ENCODE measurements around the gene TSPOAP1. TPM values are rescaled to one million over a fixed set of nuclear protein-coding genes. Genes with fewer than 3 reads are reported as not detected.

TSPOAP1 gene
- total RNA-seq, 1 experiment from 2014 or later: not detected

GRCh38 chr17:58335779-58336455 lies 7.3 kb upstream of the TSPOAP1 start:
- Mint-ChIP-seq H3K27me3 (ENCODE audit: insufficient read depth, unreplicated experiment) (no peaks in the 10 kb centered on the region), H3K9me3 (ENCODE audit: unreplicated experiment) (no peaks in the 10 kb centered on the region)
- CTCF ChIA-PET: interaction anchor here (2.6 kb wide), 1 partner anchor 19 kb away, joined by 11 read pairs; no protein-coding TSS in a partner anchor

GRCh38 chr17:58335061-58335731 lies 6.6 kb upstream of the TSPOAP1 start:
- CTCF ChIA-PET: no interaction called here
- Mint-ChIP-seq H3K27me3 (ENCODE audit: insufficient read depth, unreplicated experiment) (no peaks in the 10 kb centered on the region), H3K4me1 (ENCODE audit: insufficient read depth, unreplicated experiment) (no peaks in the 10 kb centered on the region), H3K36me3 (ENCODE audit: insufficient read depth, unreplicated experiment) (no peaks in the 10 kb centered on the region), H3K9me3 (ENCODE audit: unreplicated experiment) (no peaks in the 10 kb centered on the region), H3K4me3 (ENCODE audit: unreplicated experiment) (no peak overlapping the region), H3K27ac (ENCODE audit: low read depth, unreplicated experiment) (no peak overlapping the region)
- POLR2A ChIA-PET: no interaction called here
- intact Hi-C loops (cut with micrococcal nuclease): no loop called here
- no TSS peak for BruUV-seq (replicated peaks)
- TF ChIP-seq CTCF (IDR thresholded peaks at IDR 0.05; ENCODE audit: unreplicated experiment): no peak
- DNase-seq (ENCODE audit: unreplicated experiment): no peak

More at GRCh38 chr17:58335779-58336455, 7.3 kb upstream of the TSPOAP1 start:
- no peak overlapping the region for H3K4me3 Mint-ChIP-seq (ENCODE audit: unreplicated experiment)
- no peak for DNase-seq (ENCODE audit: unreplicated experiment)
- intact Hi-C loops (cut with micrococcal nuclease): no loop called here
- TF ChIP-seq CTCF (IDR thresholded peaks at IDR 0.05; ENCODE audit: unreplicated experiment): no peak
- no peaks in the 10 kb centered on the region for H3K4me1 Mint-ChIP-seq (ENCODE audit: insufficient read depth, unreplicated experiment)
- H3K27ac Mint-ChIP-seq (ENCODE audit: low read depth, unreplicated experiment): no peak overlapping the region
- BruUV-seq (replicated peaks): no TSS peak
- no peaks in the 10 kb centered on the region for H3K36me3 Mint-ChIP-seq (ENCODE audit: insufficient read depth, unreplicated experiment)
- POLR2A ChIA-PET: interaction anchor here (2.7 kb wide), 1 partner anchor 16 kb away, joined by 17 read pairs; the partner anchor contains the start of gene SUPT4H1

GRCh38 chr17:58334661-58335060 lies 6.1 kb upstream of the TSPOAP1 start:
- Mint-ChIP-seq H3K9me3 (ENCODE audit: unreplicated experiment) (no peaks in the 10 kb centered on the region), H3K4me3 (ENCODE audit: unreplicated experiment) (no peak overlapping the region), H3K27me3 (ENCODE audit: insufficient read depth, unreplicated experiment) (no peaks in the 10 kb centered on the region), H3K36me3 (ENCODE audit: insufficient read depth, unreplicated experiment) (no peaks in the 10 kb centered on the region), H3K27ac (ENCODE audit: low read depth, unreplicated experiment) (no peak overlapping the region), H3K4me1 (ENCODE audit: insufficient read depth, unreplicated experiment) (no peaks in the 10 kb centered on the region)
- no peak for TF ChIP-seq CTCF (IDR thresholded peaks at IDR 0.05; ENCODE audit: unreplicated experiment)
- intact Hi-C loops (cut with micrococcal nuclease): no loop called here
- ChIA-PET POLR2A (no interaction called here), CTCF (interaction anchor here (1.6 kb wide), 1 partner anchor 83 kb away, joined by 4 read pairs; the partner anchor contains the start of gene RNF43)
- DNase-seq (ENCODE audit: unreplicated experiment): no peak
- BruUV-seq (replicated peaks): no TSS peak

GRCh38 chr17:58334256-58334655 lies 5.7 kb upstream of the TSPOAP1 start:
- no peaks in the 10 kb centered on the region for H3K9me3 Mint-ChIP-seq (ENCODE audit: unreplicated experiment)
- BruUV-seq (replicated peaks): no TSS peak
- H3K4me3 Mint-ChIP-seq (ENCODE audit: unreplicated experiment): no peak overlapping the region
- ChIA-PET POLR2A (no interaction called here), CTCF (interaction anchor here (1.6 kb wide), 1 partner anchor 83 kb away, joined by 4 read pairs; the partner anchor contains the start of gene RNF43)
- H3K27ac Mint-ChIP-seq (ENCODE audit: low read depth, unreplicated experiment): no peak overlapping the region
- no peak for DNase-seq (ENCODE audit: unreplicated experiment)
- H3K36me3 Mint-ChIP-seq (ENCODE audit: insufficient read depth, unreplicated experiment): no peaks in the 10 kb centered on the region
- no peaks in the 10 kb centered on the region for H3K27me3 Mint-ChIP-seq (ENCODE audit: insufficient read depth, unreplicated experiment)
- intact Hi-C loops (cut with micrococcal nuclease): no loop called here
- TF ChIP-seq CTCF (IDR thresholded peaks at IDR 0.05; ENCODE audit: unreplicated experiment): no peak
- H3K4me1 Mint-ChIP-seq (ENCODE audit: insufficient read depth, unreplicated experiment): no peaks in the 10 kb centered on the region
